ENCODE measurements around the gene CARD10.

DNA sequence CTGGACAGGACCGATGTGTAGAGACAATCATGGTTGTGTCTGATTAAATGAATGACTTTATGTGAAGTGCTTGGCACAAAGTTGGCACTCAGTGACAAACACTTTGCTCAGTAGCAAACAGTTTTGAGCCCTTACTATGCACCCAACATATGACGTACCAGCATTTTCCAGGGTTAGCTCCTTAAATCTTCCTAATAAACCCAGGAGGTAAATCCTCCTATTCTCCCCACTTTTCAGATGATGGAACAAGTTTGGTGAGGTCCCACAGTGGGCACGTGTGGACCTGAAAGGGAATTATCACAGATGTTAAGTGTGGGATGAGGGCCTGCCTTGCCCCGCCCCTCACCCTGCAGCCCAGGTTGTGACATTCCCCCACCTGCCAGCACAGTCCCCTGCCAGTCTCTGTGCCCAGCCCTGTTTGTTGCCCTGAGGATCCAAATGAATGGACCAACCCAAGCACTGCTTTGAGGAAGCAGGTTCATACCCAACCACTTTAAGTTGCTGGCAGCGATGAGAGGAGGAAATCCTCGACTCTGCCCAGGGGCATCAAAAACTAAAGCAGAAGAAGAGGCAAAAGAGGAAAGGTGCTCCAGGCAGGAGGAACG lies 6.6 kb upstream of the CARD10 start:
- TF ChIP-seq CTCF (IDR thresholded peaks at IDR 0.05; ENCODE audit: low read depth, low read length, missing input control) (no peak), HNF4G (IDR thresholded peaks at IDR 0.05) (no peak), TAF1 (conservative IDR thresholded peaks at IDR 0.05) (no peak), YY1 (IDR thresholded peaks at IDR 0.05) (no peak), RAD21 (IDR thresholded peaks at IDR 0.05) (no peak), RXRA (IDR thresholded peaks at IDR 0.05) (no peak), JUND (IDR thresholded peaks at IDR 0.05) (no peak), ZBTB33 (IDR thresholded peaks at IDR 0.05) (no peak), ATF3 (IDR thresholded peaks at IDR 0.05) (no peak), SP1 (IDR thresholded peaks at IDR 0.05) (no peak), GABPA (IDR thresholded peaks at IDR 0.05 in 1 of 2, conservative IDR thresholded peaks at IDR 0.05 in 1 of 2) (no peak), FOXA1 (IDR thresholded peaks at IDR 0.05) (no peak)
- TF ChIP-seq, protein P1, sequence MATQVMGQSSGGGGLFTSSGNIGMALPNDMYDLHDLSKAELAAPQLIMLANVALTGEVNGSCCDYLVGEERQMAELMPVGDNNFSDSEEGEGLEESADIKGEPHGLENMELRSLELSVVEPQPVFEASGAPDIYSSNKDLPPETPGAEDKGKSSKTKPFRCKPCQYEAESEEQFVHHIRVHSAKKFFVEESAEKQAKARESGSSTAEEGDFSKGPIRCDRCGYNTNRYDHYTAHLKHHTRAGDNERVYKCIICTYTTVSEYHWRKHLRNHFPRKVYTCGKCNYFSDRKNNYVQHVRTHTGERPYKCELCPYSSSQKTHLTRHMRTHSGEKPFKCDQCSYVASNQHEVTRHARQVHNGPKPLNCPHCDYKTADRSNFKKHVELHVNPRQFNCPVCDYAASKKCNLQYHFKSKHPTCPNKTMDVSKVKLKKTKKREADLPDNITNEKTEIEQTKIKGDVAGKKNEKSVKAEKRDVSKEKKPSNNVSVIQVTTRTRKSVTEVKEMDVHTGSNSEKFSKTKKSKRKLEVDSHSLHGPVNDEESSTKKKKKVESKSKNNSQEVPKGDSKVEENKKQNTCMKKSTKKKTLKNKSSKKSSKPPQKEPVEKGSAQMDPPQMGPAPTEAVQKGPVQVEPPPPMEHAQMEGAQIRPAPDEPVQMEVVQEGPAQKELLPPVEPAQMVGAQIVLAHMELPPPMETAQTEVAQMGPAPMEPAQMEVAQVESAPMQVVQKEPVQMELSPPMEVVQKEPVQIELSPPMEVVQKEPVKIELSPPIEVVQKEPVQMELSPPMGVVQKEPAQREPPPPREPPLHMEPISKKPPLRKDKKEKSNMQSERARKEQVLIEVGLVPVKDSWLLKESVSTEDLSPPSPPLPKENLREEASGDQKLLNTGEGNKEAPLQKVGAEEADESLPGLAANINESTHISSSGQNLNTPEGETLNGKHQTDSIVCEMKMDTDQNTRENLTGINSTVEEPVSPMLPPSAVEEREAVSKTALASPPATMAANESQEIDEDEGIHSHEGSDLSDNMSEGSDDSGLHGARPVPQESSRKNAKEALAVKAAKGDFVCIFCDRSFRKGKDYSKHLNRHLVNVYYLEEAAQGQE (IDR thresholded peaks at IDR 0.05): no peak
- TF ChIP-seq, protein P2, sequence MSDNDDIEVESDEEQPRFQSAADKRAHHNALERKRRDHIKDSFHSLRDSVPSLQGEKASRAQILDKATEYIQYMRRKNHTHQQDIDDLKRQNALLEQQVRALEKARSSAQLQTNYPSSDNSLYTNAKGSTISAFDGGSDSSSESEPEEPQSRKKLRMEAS (IDR thresholded peaks at IDR 0.05): no peak

Measured in liver (tissue), 3 donors.